Cardiac muscle cell (in vitro differentiated cells and primary cell): ENCODE results near the gene FSTL4. TPM values are rescaled to one million over a fixed set of nuclear protein-coding genes. Genes with fewer than 3 reads are reported as not detected.

Experiments
- DNase-seq, 2 donors: peaks; one replicate each; pipeline versions ENCODE4 v3.0.0 to v3.0.0-alpha.2; 2010 to 2017; ENCODE audit warnings: low read depth in 1 of 2, low spot score in 1 of 2
- H3K27ac ChIP-seq: fragments of 200-600 bp; sonication (generic); 2 replicates; pipeline ENCODE4 v1.5.1; 2016
- H3K27me3 ChIP-seq: fragments of 200-600 bp; sonication (generic); 2 replicates; pipeline ENCODE4 v1.6.0; 2016; ENCODE audit warnings: control low read depth
- H3K36me3 ChIP-seq: fragments of 200-600 bp; sonication (generic); 2 replicates; pipeline ENCODE4 v1.5.1; 2016; ENCODE audit warnings: control low read depth
- H3K4me1 ChIP-seq: fragments of 200-600 bp; sonication (generic); 2 replicates; pipeline ENCODE4 v1.8.1; 2017; ENCODE audit warnings: low read depth, mild to moderate bottlenecking, mixed run types
- H3K4me3 ChIP-seq: fragments of 200-600 bp; sonication (generic); 2 replicates; pipeline ENCODE4 v1.5.1; 2016; ENCODE audit warnings: mild to moderate bottlenecking
- H3K9me3 ChIP-seq: fragments of 200-600 bp; sonication (generic); 2 replicates; pipeline ENCODE4 v1.5.1; 2017; ENCODE audit warnings: low read depth, mild to moderate bottlenecking, control low read depth
- polyA plus RNA-seq: library from polyadenylated mRNA; unstranded; fragments of >200 nt; fragmentation: Nextera tagmentation; extraction: Ambion mirVana; gene quantifications from 2 replicates; pipeline ENCODE4 v1.2.1, GENCODE V29; 2016
- total RNA-seq: library from RNA; depleted of rRNA; stranded (reverse); fragments of >200 nt; gene quantifications from 2 replicates; pipeline ENCODE4 v1.2.3, GENCODE V29; 2016
- TF ChIP-seq, protein P1 (sequence below): IDR thresholded peaks from 2 replicates; pipeline ENCODE4 v1.5.1; 2012; ENCODE audit warnings: low read depth, mild to moderate bottlenecking, low read length

Gene FSTL4
- total and polyA plus RNA-seq, 2 experiments from 2014 or later = 0.06 TPM; not detected in 1

DNA sequence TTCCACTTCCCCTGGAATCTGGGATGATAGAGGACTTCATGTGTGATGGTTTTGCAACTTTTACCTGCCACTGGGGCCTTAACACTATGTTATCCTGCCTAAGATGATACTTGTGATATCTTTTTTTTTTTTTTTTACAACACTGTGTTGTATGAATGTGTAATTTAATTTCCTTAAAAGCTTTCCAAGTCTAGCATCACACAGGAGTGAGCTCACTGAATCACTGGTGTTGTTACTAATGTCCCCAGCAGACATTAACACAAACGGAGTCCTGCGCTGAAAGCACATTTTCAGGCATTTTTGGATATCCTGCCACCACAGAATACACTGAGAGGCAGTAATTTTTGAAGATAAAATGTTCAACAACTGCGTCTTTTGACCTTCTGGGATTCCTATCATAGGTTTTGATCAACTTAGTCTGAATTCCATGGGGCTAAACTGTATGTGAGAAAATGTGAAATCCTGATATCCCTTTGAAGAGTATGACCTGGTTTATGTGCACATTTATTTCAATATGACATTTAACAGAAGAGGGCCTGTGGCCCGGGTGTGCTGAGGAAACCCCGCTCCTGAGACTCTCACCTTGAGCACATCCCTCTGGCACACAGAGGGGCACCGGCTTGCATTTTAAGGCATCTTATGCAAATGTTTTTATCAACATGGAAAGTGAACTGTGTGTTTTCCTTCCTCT is 118.0 kb downstream of the FSTL4 start:
- Histone ChIP-seq H3K9me3 (no peaks in the 10 kb centered on the region), H3K4me3 (no peak overlapping the region), H3K4me1 (no peaks in the 10 kb centered on the region), H3K27me3 (no peaks in the 10 kb centered on the region), H3K27ac (no peak overlapping the region), H3K36me3 (no peaks in the 10 kb centered on the region)
- no peak for DNase-seq
- TF ChIP-seq, protein P1, sequence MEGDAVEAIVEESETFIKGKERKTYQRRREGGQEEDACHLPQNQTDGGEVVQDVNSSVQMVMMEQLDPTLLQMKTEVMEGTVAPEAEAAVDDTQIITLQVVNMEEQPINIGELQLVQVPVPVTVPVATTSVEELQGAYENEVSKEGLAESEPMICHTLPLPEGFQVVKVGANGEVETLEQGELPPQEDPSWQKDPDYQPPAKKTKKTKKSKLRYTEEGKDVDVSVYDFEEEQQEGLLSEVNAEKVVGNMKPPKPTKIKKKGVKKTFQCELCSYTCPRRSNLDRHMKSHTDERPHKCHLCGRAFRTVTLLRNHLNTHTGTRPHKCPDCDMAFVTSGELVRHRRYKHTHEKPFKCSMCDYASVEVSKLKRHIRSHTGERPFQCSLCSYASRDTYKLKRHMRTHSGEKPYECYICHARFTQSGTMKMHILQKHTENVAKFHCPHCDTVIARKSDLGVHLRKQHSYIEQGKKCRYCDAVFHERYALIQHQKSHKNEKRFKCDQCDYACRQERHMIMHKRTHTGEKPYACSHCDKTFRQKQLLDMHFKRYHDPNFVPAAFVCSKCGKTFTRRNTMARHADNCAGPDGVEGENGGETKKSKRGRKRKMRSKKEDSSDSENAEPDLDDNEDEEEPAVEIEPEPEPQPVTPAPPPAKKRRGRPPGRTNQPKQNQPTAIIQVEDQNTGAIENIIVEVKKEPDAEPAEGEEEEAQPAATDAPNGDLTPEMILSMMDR = no peak

DNA sequence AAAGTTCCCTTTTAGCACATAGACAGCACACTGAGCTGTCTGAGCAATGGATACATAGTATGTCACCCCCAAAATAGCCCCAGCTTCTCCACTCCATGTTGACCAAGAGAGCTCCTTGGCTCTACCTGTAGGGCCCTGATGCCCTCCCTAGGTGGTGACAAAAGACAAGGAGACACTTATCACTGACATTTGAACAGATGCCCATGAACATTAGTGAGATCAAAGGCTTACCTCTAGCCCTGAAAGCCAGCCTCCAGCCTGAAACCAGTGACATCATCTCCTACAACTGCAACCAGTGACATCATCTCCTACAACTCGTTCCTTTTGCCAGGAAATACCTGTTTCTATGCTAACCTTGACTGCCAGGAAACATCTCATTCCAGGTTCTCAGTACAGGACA is 122.7 kb downstream of the FSTL4 start:
- H3K27me3 ChIP-seq = no peaks in the 10 kb centered on the region
- H3K36me3 ChIP-seq = no peaks in the 10 kb centered on the region
- DNase-seq = no peak
- no peak overlapping the region for H3K27ac ChIP-seq
- H3K4me3 ChIP-seq = no peak overlapping the region
- TF ChIP-seq, protein P1 = no peak
- no peaks in the 10 kb centered on the region for H3K9me3 ChIP-seq
- H3K4me1 ChIP-seq = no peaks in the 10 kb centered on the region

- H3K27me3 ChIP-seq = no peaks in the 10 kb centered on the region
- no peak overlapping the region for H3K27ac ChIP-seq
- TF ChIP-seq, protein P1 = no peak
- H3K36me3 ChIP-seq = no peaks in the 10 kb centered on the region
- no peak overlapping the region for H3K4me3 ChIP-seq
- no peak for DNase-seq
- no peaks in the 10 kb centered on the region for H3K4me1 ChIP-seq
- no peaks in the 10 kb centered on the region for H3K9me3 ChIP-seq
Measured at GRCh38 chr5:133487093-133487492, 125.2 kb downstream of the FSTL4 start.

- TF ChIP-seq, protein P1 = no peak
- H3K4me1 ChIP-seq = no peaks in the 10 kb centered on the region
- no peak overlapping the region for H3K27ac ChIP-seq
- no peak overlapping the region for H3K4me3 ChIP-seq
- DNase-seq = no peak
- H3K36me3 ChIP-seq = no peaks in the 10 kb centered on the region
- no peaks in the 10 kb centered on the region for H3K27me3 ChIP-seq
- no peaks in the 10 kb centered on the region for H3K9me3 ChIP-seq
Measured at GRCh38 chr5:133485468-133485867, 126.9 kb downstream of the FSTL4 start.

DNA sequence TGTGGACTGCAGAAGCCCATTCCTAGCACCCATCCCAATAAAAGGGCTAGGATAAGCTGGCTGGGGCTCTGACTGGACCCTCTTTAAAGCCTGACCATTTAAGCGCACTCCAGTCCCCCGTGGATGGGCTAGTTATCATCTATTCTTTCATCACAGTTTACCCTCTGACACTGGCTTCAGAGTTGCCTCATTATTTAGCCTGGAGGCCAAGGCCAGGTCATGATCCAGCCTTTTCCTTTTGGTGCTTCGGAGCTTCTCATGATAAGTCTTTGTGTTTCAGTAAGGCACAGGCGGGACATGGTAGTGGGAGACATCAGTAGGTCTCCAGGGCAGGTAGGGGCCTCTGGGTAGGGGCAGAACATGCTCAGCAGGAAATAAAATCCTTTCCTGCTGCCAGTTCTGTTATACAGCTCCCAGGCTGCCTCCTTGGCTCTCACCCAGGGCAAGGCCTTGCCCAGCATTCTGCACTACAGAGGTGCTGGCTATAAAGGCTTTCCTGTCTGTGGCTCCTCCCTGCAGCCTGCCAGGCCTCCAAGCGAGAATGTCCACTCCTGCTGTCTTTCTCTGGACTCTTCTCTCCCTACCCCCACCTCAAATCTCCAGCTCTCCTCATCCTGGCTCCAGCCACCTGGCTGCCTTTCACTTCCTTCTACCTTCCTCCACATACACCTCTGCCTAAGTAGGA is 128.8 kb downstream of the FSTL4 start:
- Histone ChIP-seq H3K4me1 (no peaks in the 10 kb centered on the region), H3K36me3 (no peaks in the 10 kb centered on the region), H3K27me3 (no peaks in the 10 kb centered on the region), H3K4me3 (no peak overlapping the region), H3K27ac (no peak overlapping the region), H3K9me3 (no peaks in the 10 kb centered on the region)
- TF ChIP-seq, protein P1 = no peak
- DNase-seq = no peak
